Measurements from ENCODE around the gene MGAT2.
"Not testable (repeated sequence)": the region's sequence is repeated elsewhere in the genome, so short reads cannot be mapped to it uniquely, and the experiment has no call there.

Gene MGAT2

GRCh38 chr14:49607583-49607982, 13.0 kb upstream of the MGAT2 start:
- in situ Hi-C loops (cut with HindIII; ENCODE audit: low sequenced_read_pairs) = no loop called here

GRCh38 chr14:49612251-49612650, 8.3 kb upstream of the MGAT2 start:
- in situ Hi-C loops (cut with HindIII; ENCODE audit: low sequenced_read_pairs) = no loop called here

GRCh38 chr14:49612671-49613070, 7.9 kb upstream of the MGAT2 start:
- in situ Hi-C loops (cut with HindIII; ENCODE audit: low sequenced_read_pairs) = no loop called here

GRCh38 chr14:49614196-49614595, 6.4 kb upstream of the MGAT2 start:
- in situ Hi-C loops (cut with HindIII; ENCODE audit: low sequenced_read_pairs) = no loop called here

GRCh38 chr14:49615776-49616175, 4.8 kb upstream of the MGAT2 start:
- in situ Hi-C loops (cut with HindIII; ENCODE audit: low sequenced_read_pairs) = no loop called here

- in situ Hi-C loops (cut with HindIII; ENCODE audit: low sequenced_read_pairs) = no loop called here
These were observed 2.6 kb upstream of the MGAT2 start for GRCh38 chr14:49617852-49618519.

- in situ Hi-C loops (cut with HindIII; ENCODE audit: low sequenced_read_pairs) = not testable (repeated sequence)
These were observed 1.3 kb upstream of the MGAT2 start for GRCh38 chr14:49619273-49619672.

DNA sequence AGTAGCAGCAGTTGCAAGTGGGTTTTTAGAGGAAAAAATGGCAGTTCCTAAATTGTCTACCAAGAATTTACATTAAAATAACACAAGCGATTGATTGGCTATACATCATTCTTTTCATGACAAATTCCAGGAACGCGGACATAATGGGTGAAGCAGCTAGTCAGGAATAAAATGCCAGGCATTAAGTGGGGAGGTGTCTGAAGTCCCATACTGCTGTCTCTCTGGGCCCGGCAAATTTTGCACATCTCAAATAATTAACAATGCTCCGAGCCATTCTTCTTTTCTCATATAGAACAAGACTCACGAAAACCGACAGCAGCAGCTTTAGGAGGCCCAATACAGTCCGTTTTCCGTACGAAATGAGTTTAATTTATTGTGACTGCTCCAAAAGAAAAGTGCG, 869 bp upstream of the MGAT2 start:
- in situ Hi-C loops (cut with HindIII; ENCODE audit: low sequenced_read_pairs) = no loop called here

DNA sequence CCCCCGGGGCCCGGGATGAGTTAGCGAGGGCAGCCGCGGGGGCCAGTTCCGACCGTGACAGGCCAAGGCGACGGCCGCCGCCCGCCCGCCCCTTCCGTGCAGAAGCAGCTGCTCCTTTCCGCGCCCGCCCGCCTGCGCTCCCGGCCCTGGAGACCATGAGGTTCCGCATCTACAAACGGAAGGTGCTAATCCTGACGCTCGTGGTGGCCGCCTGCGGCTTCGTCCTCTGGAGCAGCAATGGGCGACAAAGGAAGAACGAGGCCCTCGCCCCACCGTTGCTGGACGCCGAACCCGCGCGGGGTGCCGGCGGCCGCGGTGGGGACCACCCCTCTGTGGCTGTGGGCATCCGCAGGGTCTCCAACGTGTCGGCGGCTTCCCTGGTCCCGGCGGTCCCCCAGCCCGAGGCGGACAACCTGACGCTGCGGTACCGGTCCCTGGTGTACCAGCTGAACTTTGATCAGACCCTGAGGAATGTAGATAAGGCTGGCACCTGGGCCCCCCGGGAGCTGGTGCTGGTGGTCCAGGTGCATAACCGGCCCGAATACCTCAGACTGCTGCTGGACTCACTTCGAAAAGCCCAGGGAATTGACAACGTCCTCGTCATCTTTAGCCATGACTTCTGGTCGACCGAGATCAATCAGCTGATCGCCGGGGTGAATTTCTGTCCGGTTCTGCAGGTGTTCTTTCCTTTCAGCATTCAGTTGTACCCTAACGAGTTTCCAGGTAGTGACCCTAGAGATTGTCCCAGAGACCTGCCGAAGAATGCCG, 699 bp downstream of the MGAT2 start:
- in situ Hi-C loops (cut with HindIII; ENCODE audit: low sequenced_read_pairs) = no loop called here

DNA sequence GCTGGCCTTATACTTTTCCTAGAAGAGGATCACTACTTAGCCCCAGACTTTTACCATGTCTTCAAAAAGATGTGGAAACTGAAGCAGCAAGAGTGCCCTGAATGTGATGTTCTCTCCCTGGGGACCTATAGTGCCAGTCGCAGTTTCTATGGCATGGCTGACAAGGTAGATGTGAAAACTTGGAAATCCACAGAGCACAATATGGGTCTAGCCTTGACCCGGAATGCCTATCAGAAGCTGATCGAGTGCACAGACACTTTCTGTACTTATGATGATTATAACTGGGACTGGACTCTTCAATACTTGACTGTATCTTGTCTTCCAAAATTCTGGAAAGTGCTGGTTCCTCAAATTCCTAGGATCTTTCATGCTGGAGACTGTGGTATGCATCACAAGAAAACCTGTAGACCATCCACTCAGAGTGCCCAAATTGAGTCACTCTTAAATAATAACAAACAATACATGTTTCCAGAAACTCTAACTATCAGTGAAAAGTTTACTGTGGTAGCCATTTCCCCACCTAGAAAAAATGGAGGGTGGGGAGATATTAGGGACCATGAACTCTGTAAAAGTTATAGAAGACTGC, 1.5 kb downstream of the MGAT2 start:
- in situ Hi-C loops (cut with HindIII; ENCODE audit: low sequenced_read_pairs) = no loop called here

GRCh38 chr14:49623387-49623786, 2.8 kb downstream of the MGAT2 start:
- in situ Hi-C loops (cut with HindIII; ENCODE audit: low sequenced_read_pairs) = no loop called here

DNA sequence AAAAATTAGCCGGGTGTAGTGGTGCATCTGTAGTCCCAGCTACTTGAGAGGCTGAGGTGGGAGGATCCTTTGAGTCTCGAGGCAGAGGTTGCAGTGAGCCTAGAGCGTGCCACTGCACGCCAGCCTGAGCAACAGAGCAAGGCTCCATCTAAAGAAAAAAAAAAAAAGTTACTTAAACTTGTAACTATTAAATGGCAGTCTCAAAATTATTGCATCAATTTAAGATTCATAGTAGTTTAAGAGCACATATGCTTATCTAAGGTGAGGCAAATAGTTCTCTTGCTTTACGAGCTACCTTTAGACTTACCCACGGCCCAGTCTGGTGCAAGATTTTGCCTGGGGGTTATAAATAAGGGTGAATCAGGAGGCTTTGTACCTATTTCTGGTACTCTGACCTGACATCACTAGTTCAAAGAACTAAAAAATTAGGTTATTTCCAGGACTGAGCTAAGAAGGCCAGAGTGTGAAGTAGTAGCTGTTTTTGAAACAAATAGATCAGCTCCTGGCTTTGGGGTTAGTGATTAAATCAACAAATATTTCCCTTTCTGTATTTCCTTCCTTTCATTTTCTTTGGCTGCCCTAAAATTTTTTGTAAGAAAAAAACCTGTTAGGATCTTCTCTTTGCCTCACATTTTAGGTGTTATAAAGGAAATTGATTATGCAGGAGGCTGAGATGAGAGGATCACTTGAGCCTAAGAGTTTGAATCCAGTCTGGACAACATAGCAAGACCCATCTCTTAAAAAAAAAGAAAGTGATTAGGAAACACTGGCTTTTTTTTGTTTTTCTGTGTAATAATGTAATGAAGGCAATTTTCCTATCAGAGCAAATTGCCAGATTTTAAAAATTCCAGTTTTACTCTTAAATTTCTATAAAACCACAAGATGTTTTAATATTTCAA, 3.6 kb downstream of the MGAT2 start:
- in situ Hi-C loops (cut with HindIII; ENCODE audit: low sequenced_read_pairs) = no loop called here

- in situ Hi-C loops (cut with HindIII; ENCODE audit: low sequenced_read_pairs) = no loop called here
These were observed 13.3 kb downstream of the MGAT2 start for GRCh38 chr14:49633640-49634546.

DNA sequence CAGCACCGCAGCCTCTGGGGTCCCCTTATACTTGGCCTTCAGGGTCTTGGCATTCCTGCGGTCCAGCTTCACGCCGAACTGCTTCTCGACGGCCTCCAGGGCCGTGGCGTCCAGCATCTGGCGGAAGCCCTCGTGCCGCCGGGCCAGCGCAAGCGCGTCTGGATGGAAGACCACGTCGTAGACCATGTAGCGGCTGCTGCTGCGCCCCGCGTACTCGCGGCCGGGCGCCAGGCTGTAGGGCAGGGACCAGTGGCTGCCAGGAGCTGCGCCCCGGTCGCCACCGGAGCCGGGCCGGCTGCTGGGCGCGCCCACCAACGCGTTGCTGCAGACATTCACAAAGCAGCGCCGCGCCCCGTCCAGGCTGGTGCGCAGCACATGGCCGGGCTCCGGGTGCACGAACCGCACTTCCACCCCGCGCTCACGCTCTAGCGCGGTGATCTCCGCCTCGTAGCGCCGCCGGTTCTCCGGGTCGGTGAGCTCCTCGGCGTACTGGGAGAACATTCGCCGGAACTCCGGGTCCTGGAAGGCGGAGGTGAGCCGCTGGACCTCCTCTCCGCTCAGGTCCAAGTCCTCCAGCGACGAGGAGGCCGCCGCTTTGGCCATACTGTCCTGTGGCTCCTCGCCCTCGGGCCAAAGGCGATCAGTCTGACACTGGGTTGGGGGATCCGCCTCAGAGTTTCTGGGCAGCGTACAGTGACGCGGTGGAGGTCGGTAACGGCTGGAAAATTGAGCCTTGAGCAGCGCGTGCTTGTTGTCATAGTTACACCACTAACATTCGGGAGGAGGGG, 14.1 kb downstream of the MGAT2 start, which contains the start of gene DNAAF2:
Gene DNAAF2, minus strand, starts transcription at position 698 of the 788 bp plus-strand sequence. Its CDS starts 95 bp downstream, at position 603.
- in situ Hi-C loops (cut with HindIII; ENCODE audit: low sequenced_read_pairs) = no loop called here

- in situ Hi-C loops (cut with HindIII; ENCODE audit: low sequenced_read_pairs) = no loop called here
These were observed 16.3 kb downstream of the MGAT2 start for GRCh38 chr14:49636866-49637265.

DNA sequence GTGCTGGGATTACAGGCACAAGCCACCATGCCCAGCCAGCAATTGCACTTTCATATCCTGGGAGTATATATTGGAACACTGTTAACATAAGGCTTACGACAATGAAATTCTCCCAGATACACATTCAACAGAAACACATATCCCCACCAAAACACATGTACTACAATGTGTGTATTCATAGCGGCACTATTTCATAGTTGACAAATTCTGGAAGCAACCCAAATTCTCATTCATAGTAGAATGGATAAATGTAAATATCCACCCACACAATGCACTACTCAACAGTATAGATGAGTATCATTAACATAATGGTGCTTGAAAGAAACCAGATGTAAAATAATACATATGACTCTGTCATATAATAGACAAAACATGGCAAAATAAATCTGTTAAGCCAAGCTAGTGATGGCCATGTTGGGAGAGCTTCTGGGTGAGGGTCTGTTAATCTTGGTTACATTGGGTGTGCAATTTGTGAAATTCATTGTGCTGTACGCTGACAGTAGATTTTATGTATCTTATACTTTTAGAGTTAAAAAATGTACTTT, 17.0 kb downstream of the MGAT2 start:
- in situ Hi-C loops (cut with HindIII; ENCODE audit: low sequenced_read_pairs) = no loop called here

GRCh38 chr14:49640540-49641417, 20.2 kb downstream of the MGAT2 start:
- in situ Hi-C loops (cut with HindIII; ENCODE audit: low sequenced_read_pairs) = no loop called here

GRCh38 chr14:49641697-49642129, 21.1 kb downstream of the MGAT2 start:
- in situ Hi-C loops (cut with HindIII; ENCODE audit: low sequenced_read_pairs) = no loop called here

Measured in endothelial cell of hepatic sinusoid (primary cell).